KMS-11 (cell line): ENCODE measurements around the gene SHE.

Experiments used
- H2AFZ ChIP-seq: fragments of 200-600 bp; sonication (generic); 2 replicates; pipeline ENCODE4 v1.6.1; 2016; ENCODE audit warnings: antibody characterized with exemption, mixed run types, low read depth
- H3K27ac ChIP-seq: fragments of 200-600 bp; sonication (generic); 2 replicates; pipeline ENCODE4 v1.6.1; 2016; ENCODE audit warnings: mild to moderate bottlenecking, mixed run types
- H3K27me3 ChIP-seq: fragments of 200-600 bp; sonication (generic); 2 replicates; pipeline ENCODE4 v1.6.1; 2017; ENCODE audit warnings: mild to moderate bottlenecking, low read depth, mixed run types, moderate library complexity; ENCODE audit not compliant: insufficient read depth
- H3K36me3 ChIP-seq: fragments of 200-600 bp; sonication (generic); 2 replicates; pipeline ENCODE4 v1.6.1; 2017; ENCODE audit warnings: mild to moderate bottlenecking, mixed run types; ENCODE audit not compliant: insufficient read depth
- H3K4me1 ChIP-seq: fragments of 200-600 bp; sonication (generic); 2 replicates; pipeline ENCODE4 v1.6.1; 2016; ENCODE audit warnings: mild to moderate bottlenecking, low read depth, mixed run types; ENCODE audit not compliant: poor library complexity, severe bottlenecking
- H3K4me2 ChIP-seq: fragments of 200-600 bp; sonication (generic); 2 replicates; pipeline ENCODE4 v1.7.0; 2016; ENCODE audit warnings: mild to moderate bottlenecking, mixed run types
- H3K4me3 ChIP-seq: fragments of 200-600 bp; sonication (generic); IDR thresholded peaks from 2 replicates; pipeline ENCODE4 v1.6.1; 2017; ENCODE audit warnings: low read depth, low read length, mixed read lengths; ENCODE audit not compliant: insufficient read depth
- H3K79me2 ChIP-seq: fragments of 200-600 bp; sonication (generic); 2 replicates; pipeline ENCODE4 v1.6.1; 2016; ENCODE audit warnings: low read depth, mixed run types; ENCODE audit not compliant: insufficient read depth
- H3K9ac ChIP-seq: fragments of 200-600 bp; sonication (generic); 2 replicates; pipeline ENCODE4 v1.6.1; 2016; ENCODE audit warnings: mild to moderate bottlenecking, mixed run types
- H4K20me1 ChIP-seq: fragments of 200-600 bp; sonication (generic); 2 replicates; pipeline ENCODE4 v1.6.1; 2016; ENCODE audit warnings: mild to moderate bottlenecking, mixed run types; ENCODE audit not compliant: insufficient read depth
- TF ChIP-seq, protein P1 (sequence below): fragments of 200-600 bp; sonication (generic); conservative IDR thresholded peaks from 2 replicates; pipeline ENCODE4 v1.6.1; 2017; ENCODE audit warnings: low read depth, mild to moderate bottlenecking, antibody characterized with exemption, low read length, moderate library complexity, mixed read lengths

SHE gene

DNA sequence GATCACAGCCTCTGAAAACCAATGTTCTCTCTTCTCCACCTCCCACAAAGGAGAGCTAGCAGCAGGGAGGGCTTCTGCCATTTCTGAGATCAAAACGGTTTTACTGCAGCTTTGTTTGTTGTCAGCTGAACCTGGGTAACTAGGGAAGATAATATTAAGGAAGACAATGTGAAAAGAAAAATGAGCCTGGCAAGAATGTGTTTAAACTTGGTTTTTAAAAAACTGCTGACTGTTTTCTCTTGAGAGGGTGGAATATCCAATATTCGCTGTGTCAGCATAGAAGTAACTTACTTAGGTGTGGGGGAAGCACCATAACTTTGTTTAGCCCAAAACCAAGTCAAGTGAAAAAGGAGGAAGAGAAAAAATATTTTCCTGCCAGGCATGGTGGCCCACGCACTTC is 36.0 kb downstream of the SHE start:
- Histone ChIP-seq H3K4me2 (peak overlapping the region; percentile 46), H3K79me2 (no peaks in the 10 kb centered on the region), H2AFZ (no peak overlapping the region), H3K27ac (no peak overlapping the region; the same call in 1 of the 2 replicates), H3K4me1 (peaks cover 65% of the 10 kb centered on the region), H4K20me1 (no peaks in the 10 kb centered on the region), H3K4me3 (no peak overlapping the region), H3K27me3 (peaks cover 31% of the 10 kb centered on the region; the same call in 1 of the 2 replicates), H3K9ac (no peak overlapping the region), H3K36me3 (no peaks in the 10 kb centered on the region)
- TF ChIP-seq, protein P1, sequence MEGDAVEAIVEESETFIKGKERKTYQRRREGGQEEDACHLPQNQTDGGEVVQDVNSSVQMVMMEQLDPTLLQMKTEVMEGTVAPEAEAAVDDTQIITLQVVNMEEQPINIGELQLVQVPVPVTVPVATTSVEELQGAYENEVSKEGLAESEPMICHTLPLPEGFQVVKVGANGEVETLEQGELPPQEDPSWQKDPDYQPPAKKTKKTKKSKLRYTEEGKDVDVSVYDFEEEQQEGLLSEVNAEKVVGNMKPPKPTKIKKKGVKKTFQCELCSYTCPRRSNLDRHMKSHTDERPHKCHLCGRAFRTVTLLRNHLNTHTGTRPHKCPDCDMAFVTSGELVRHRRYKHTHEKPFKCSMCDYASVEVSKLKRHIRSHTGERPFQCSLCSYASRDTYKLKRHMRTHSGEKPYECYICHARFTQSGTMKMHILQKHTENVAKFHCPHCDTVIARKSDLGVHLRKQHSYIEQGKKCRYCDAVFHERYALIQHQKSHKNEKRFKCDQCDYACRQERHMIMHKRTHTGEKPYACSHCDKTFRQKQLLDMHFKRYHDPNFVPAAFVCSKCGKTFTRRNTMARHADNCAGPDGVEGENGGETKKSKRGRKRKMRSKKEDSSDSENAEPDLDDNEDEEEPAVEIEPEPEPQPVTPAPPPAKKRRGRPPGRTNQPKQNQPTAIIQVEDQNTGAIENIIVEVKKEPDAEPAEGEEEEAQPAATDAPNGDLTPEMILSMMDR = no peak

DNA sequence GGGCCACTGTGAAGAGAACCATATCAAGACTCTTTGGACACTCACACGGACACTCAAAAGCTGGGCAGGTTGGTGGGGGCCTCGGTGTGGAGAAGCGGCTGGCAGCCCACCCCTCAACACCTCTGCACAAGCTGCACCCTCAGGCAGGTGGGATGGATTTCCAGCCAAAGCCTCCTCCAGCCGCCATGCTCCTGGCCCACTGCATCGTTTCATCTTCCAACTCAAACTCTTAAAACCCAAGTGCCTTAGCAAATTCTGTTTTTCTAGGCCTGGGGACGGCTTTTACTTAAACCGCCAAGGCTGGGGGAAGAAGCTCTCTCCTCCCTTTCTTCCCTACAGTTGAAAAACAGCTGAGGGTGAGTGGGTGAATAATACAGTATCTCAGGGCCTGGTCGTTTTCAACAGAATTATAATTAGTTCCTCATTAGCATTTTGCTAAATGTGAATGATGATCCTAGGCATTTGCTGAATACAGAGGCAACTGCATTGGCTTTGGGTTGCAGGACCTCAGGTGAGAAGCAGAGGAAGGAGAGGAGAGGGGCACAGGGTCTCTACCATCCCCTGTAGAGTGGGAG is 36.5 kb downstream of the SHE start:
- TF ChIP-seq, protein P1 = no peak
- no peak overlapping the region; the same call in 1 of the 2 replicates for H3K27ac ChIP-seq
- H3K4me1 ChIP-seq = peaks cover 65% of the 10 kb centered on the region
- H3K4me2 ChIP-seq = peak overlapping the region; percentile 46
- no peak overlapping the region for H3K9ac ChIP-seq
- H3K79me2 ChIP-seq = no peaks in the 10 kb centered on the region
- H2AFZ ChIP-seq = no peak overlapping the region
- no peak overlapping the region for H3K4me3 ChIP-seq
- H3K36me3 ChIP-seq = no peaks in the 10 kb centered on the region
- H3K27me3 ChIP-seq = peaks cover 31% of the 10 kb centered on the region; the same call in 1 of the 2 replicates
- no peaks in the 10 kb centered on the region for H4K20me1 ChIP-seq

DNA sequence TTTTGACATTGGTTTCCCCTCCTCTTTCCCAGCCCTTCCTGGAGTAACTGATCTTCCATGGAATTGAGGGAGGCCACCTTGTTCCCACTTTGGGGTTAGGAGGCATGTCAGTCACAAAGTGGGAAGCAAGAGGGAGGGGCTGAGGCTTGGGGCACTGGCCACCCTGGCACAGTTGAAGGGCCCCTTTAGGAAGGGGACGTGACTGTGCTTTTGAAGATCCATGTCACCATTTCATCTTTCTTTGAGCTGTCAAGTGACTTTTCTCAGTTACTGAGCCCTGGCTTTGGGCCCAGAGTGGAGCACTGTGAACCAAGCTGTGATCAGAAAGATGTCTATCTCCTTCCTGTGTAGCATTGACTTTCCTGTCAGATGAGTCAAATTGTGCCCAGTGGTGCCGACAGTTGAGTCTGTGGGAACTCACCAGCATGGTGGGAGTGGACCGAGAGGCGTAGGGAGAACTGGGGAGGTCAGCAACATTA is 38.7 kb downstream of the SHE start:
- peak overlapping the region; percentile 14; the same call in 1 of the 2 replicates for H3K4me2 ChIP-seq
- H3K9ac ChIP-seq = 0 out of 2 replicates have a peak overlapping the region, but pooled peaks have one; percentile 3
- H3K4me1 ChIP-seq = peaks cover 57% of the 10 kb centered on the region
- H3K79me2 ChIP-seq = no peaks in the 10 kb centered on the region
- no peak overlapping the region for H3K4me3 ChIP-seq
- no peaks in the 10 kb centered on the region for H4K20me1 ChIP-seq
- TF ChIP-seq, protein P1 = no peak
- no peak overlapping the region; the same call in 1 of the 2 replicates for H3K27ac ChIP-seq
- peak overlapping the region; percentile 15; the same call in 1 of the 2 replicates for H2AFZ ChIP-seq
- peaks cover 17% of the 10 kb centered on the region; the same call in 1 of the 2 replicates for H3K27me3 ChIP-seq
- H3K36me3 ChIP-seq = no peaks in the 10 kb centered on the region

DNA sequence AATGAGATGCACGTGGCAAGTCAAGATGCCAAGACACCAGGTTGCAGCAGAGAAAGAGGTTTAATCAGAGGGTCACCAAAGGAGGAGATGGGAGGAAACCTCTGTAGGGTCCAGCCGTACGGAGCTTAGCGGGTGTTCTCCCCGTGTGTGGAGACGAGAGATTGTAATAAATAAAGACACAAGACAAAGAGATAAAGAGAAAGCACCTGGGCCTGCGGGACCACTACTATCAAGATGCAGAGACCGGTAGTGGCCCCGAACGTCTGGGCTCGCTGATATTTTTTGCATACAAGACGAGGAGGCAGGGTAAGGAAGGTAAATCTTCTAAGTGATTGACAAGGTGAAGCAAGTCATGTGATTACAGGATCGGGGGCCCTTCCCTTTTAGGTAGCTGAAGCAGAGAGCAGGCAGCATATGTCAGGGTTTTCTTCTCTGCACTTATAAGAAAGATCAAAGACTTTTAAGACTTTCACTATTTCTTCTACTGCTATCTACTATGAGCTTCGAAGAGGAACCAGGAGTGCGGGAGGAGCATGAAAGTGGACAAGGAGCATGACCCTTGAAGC is 41.4 kb downstream of the SHE start:
- Histone ChIP-seq H3K9ac (no peak overlapping the region), H3K36me3 (no peaks in the 10 kb centered on the region), H4K20me1 (no peaks in the 10 kb centered on the region), H2AFZ (no peak overlapping the region), H3K79me2 (no peaks in the 10 kb centered on the region), H3K27me3 (peaks cover 13% of the 10 kb centered on the region; the same call in 1 of the 2 replicates), H3K4me1 (peaks cover 30% of the 10 kb centered on the region), H3K4me3 (no peak overlapping the region), H3K27ac (no peak overlapping the region), H3K4me2 (no peak overlapping the region)
- TF ChIP-seq, protein P1 = no peak
